Prostate gland (tissue), 2 donors: ENCODE data around the gene KMT5B. TPM values are rescaled to one million over a fixed set of nuclear protein-coding genes. Genes with fewer than 3 reads are reported as not detected.

Source experiments
- DNase-seq: peaks from one replicate; pipeline ENCODE4 v3.0.0-alpha.2; 2019; ENCODE audit warnings: low spot score
- H3K27ac ChIP-seq, 2 donors: fragments of 200-600 bp; sonication (generic); 2 replicates each; pipeline ENCODE4 v1.5.1; 2017 to 2019
- H3K27me3 ChIP-seq: fragments of 200-600 bp; sonication (generic); replicated peaks from 2 replicates; pipeline ENCODE4 v1.5.1; 2019; ENCODE audit not compliant: insufficient read depth
- H3K36me3 ChIP-seq, 2 donors: fragments of 200-600 bp; sonication (generic); 1 replicate in 1 of 2; 2 replicates in 1 of 2; pipeline versions ENCODE4 v1.5.1 to v1.8.1; 2017 to 2019
- H3K4me1 ChIP-seq: fragments of 200-600 bp; sonication (generic); replicated peaks from 2 replicates; pipeline ENCODE4 v1.5.1; 2019
- H3K4me3 ChIP-seq, 2 donors: fragments of 200-600 bp; sonication (generic); 2 replicates each; pipeline ENCODE4 v1.5.1; 2017 to 2019
- H3K9me3 ChIP-seq: fragments of 200-600 bp; sonication (generic); 2 replicates; pipeline ENCODE4 v1.5.1; 2017
- CTCF ChIP-seq, 4 experiments: fragments of 200-600 bp in 2 of 4; fragments of 450-650 bp in 2 of 4; sonication (generic) in 2 of 4; IDR thresholded peaks; 1 replicate in 3 of 4; 2 replicates in 1 of 4; pipeline ENCODE4 v1.5.1; 2016 to 2019; ENCODE audit warnings: antibody characterized with exemption in 4 of 4, mild to moderate bottlenecking in 2 of 4, moderate library complexity in 2 of 4
- POLR2A ChIP-seq: fragments of 450-650 bp; IDR thresholded peaks from one replicate; pipeline ENCODE4 v1.6.1; 2016; ENCODE audit warnings: antibody characterized with exemption, mild to moderate bottlenecking
- POLR2AphosphoS5 ChIP-seq: sonication (generic); formaldehyde crosslinking; IDR thresholded peaks from one replicate; pipeline ENCODE4 v1.6.1; 2017; ENCODE audit warnings: antibody characterized with exemption
- WGBS: methylation state at CpG from one replicate; pipeline ENCODE4 v1.1.5; 2018; 5-methylcytosine and 5-hydroxymethylcytosine counted together
- intact Hi-C: fragments of 100-400 bp; cut with DNase I; formaldehyde crosslinking; loops from one replicate; pipeline ENCODE4 v1.14.2; 2022
- total RNA-seq, 2 donors: library from RNA; depleted of rRNA; stranded (reverse); fragments of >200 nt; gene quantifications; one replicate each; pipeline ENCODE4 v1.1.0, GENCODE V29; 2016

The KMT5B gene
- total RNA-seq, 2 donors from 2014 or later, result 41.0 to 57.7 TPM

GRCh38 chr11:68106165-68106940 lies 106.7 kb downstream of the KMT5B start:
- WGBS, result 24% methylated on average over 8 of the region's 8 CpGs
- Histone ChIP-seq H3K36me3 (no peaks in the 10 kb centered on the region), H3K4me1 (peaks cover 4% of the 10 kb centered on the region), H3K27ac (peak overlapping the region; percentile 32 to 37), H3K4me3 (no peak overlapping the region), H3K9me3 (no peaks in the 10 kb centered on the region), H3K27me3 (no peaks in the 10 kb centered on the region)
- intact Hi-C loops, result no loop called here
- TF ChIP-seq CTCF (IDR thresholded peaks at IDR 0.05) (no peak), POLR2AphosphoS5 (no peak), POLR2A (no peak)
- DNase-seq, result no peak

Other genes starting within 250 kb of the KMT5B start
- gene UNC93B1, start 209.2 kb downstream of the KMT5B start, total RNA-seq, result 10 to 100 TPM; 31.5 to 41.7 TPM
- gene ALDH3B1, start 203.0 kb downstream of the KMT5B start, total RNA-seq, result 1 to 10 TPM; 7.2 to 7.9 TPM
- gene NDUFS8, start 182.6 kb downstream of the KMT5B start, total RNA-seq, result 100 to 1,000 TPM; 247 to 274 TPM
- gene TCIRG1, start 174.3 kb downstream of the KMT5B start, total RNA-seq, result 100 to 1,000 TPM; 114 to 118 TPM
- gene CHKA, start 91.9 kb downstream of the KMT5B start, total RNA-seq, result 10 to 100 TPM; 88.6 to 93.4 TPM
- 10 to 100 TPM; 25.1 to 61.0 TPM for gene C11orf24, start 58.7 kb upstream of the KMT5B start, total RNA-seq
- gene LRP5, start 99.3 kb upstream of the KMT5B start, total RNA-seq, result 10 to 100 TPM; 48.3 to 57.1 TPM
- gene PPP6R3, start 247.5 kb upstream of the KMT5B start, total RNA-seq, result 100 to 1,000 TPM; 118 to 146 TPM